SK-N-DZ (cell line): ENCODE data around the gene CLNS1A.
A peak's percentile ranks its signal among the peaks of the same experiment; 100 is the strongest.
"Not testable (repeated sequence)": the region's sequence is repeated elsewhere in the genome, so short reads cannot be mapped to it uniquely, and the experiment has no call there.

Experiments
- DNase-seq: peaks from one replicate; pipeline ENCODE4 v3.0.0-alpha.2; 2015; ENCODE audit warnings: low spot score

The CLNS1A gene

GRCh38 chr11:77619576-77620198 is 17.9 kb downstream of the CLNS1A start:
- peak; percentile 50 for DNase-seq

DNA sequence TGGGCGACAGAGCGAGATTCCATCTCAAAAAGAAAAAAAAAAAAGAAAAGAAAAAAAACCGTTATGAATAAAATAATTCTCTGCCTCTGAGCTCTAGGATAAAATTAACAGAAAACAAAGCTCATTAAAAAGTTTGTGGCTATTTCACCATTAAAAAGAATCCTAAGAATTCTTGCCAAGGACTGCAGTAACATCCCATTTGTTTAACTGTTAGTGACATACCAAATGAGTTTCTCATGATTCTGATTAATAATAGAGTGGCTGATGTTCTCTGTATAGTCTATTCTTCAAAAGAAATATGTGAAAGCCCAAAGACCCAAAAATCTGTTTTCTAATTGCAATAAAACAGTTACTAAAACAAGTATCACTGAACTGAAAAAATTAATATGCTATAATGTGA is 19.7 kb downstream of the CLNS1A start:
- no peak for DNase-seq

- no peak for DNase-seq
Observed at GRCh38 chr11:77611921-77612320, 25.7 kb downstream of the CLNS1A start.

- DNase-seq = no peak
Observed at GRCh38 chr11:77609234-77609633, 28.4 kb downstream of the CLNS1A start.

GRCh38 chr11:77604281-77604680 is 33.3 kb downstream of the CLNS1A start:
- DNase-seq = no peak

DNA sequence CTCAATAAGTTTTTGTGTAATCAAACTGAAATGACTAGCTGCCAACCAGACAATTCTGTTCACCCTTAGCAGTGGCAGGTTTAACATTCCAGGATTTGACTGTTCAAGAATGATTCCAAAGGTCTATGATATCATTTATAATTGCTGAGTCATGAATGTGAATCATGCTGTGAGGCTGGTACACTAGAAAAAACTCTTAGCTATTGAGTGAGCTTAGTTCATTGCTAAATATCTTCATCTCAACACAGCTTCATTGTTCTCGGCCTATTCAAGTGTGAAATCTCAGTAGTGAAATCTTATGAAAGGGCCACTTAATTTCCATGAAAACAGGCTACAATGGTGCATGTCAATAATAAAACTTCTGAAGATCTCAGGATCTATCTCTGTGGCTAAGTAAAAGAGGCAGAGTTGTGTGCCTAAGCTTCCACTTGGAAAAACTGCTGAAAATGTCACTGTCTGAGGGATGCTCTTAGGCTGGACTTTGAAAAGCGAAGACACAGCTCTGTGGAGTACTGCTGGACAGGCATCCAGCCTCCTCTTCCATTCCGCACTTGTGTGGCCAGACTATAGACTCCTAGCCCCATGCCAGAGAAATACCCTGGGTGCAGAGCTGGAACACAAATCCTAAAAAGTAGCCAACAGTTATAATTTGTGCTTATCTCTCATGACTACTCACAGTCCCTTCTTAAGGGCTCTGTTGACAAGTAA is 35.1 kb downstream of the CLNS1A start:
- DNase-seq = no peak

DNA sequence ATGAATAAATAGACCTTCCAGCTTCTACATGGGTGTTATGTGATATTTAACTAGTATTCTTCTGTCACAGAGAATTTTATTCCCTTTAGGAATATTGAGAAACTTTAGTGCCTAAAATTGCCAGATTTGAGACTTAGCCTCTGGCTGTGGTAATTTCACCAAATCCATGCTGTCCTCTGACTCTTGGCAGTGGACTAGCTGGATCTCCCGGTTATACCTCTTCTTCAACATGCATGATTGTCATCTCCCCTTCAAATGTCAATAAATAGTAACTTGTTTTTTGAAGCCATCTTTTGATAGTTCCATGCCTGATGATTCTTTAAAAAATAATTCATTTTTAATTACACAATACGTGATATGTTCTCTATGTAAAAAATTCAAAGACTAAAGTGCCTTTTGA is 39.4 kb downstream of the CLNS1A start:
- no peak for DNase-seq

GRCh38 chr11:77596626-77597025 is 41.0 kb downstream of the CLNS1A start:
- no peak for DNase-seq

- no peak for DNase-seq
Observed at GRCh38 chr11:77593883-77594282, 43.7 kb downstream of the CLNS1A start.

GRCh38 chr11:77592727-77593126 is 44.9 kb downstream of the CLNS1A start:
- DNase-seq = no peak

DNA sequence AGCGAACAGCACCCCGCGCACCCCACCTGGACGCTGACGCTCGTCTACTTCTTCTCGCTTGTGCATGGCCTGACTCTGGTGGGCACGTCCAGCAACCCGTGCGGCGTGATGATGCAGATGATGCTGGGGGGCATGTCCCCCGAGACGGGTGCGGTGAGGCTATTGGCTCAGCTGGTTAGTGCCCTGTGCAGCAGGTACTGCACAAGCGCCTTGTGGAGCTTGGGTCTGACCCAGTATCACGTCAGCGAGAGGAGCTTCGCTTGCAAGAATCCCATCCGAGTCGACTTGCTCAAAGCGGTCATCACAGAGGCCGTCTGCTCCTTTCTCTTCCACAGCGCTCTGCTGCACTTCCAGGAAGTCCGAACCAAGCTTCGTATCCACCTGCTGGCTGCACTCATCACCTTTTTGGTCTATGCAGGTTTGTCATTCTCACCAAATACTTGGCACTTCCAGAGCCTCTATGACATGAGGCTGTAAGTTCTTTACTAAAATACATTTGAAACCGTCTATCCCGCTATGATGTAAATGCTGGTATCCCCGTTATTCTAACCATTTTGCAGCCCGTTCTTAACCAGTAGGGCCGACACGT is 47.3 kb downstream of the CLNS1A start:
- DNase-seq = peak; percentile 34

- DNase-seq = peak; percentile 90
Observed at GRCh38 chr11:77589521-77590193, 47.9 kb downstream of the CLNS1A start, which contains the start of gene AQP11. AQP11 (plus strand) TSS chr11:77589953; CDS start chr11:77589993, 40 bp downstream.

GRCh38 chr11:77589181-77589520 is 48.4 kb downstream of the CLNS1A start:
- DNase-seq = no peak

DNA sequence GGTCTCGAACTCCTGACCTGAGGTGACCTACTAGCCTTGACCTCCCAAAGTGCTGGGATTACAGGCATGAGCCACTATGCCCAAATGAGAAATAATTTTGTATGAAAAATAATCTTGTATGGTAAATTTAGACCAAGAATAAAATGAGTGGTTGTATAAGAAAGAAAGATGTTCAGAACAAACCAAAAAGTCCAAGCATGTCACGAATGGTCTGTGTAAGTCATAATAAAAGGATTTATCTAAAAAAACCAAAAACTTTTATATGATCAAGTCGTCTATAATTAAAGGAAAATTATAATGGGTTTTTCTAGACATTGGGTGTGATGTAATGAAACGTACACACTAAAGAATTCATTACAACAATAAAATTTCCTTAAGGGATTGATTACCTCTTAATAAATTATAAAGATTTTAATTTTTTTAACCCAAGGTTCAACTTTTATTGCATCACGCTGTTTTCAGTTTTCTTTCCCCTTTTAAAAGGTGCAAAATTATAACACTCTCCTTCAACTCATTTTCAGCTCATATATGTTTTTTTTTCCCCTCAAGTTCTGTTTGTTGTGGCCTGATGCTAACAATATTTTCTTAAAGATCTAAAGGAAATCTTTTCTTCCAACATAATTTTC is 56.8 kb downstream of the CLNS1A start:
- peak; percentile 40 for DNase-seq

DNA sequence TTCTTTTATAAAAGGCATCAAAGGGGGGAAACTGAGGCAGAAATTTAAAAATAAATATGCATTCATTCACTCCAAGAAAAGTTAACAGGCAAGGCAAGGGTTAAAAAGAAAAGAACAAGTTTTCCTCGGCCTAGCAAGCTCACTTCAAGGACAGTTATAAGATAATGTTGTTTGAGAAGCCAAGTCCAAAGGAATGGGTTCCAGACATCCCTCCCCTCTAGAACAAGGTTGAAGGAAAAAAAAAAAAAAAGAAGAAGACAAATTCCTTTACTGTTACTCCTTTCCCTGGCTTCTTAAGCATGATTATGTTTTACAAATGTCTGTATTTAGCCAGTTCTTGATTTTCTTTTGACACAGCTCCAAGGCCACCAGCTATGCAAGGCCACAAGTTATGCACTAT is 62.2 kb downstream of the CLNS1A start:
- DNase-seq = not testable (repeated sequence)

GRCh38 chr11:77570896-77571295 is 66.7 kb downstream of the CLNS1A start:
- not testable (repeated sequence) for DNase-seq

GRCh38 chr11:77569676-77570070 is 67.9 kb downstream of the CLNS1A start:
- no peak for DNase-seq

- DNase-seq = no peak
Observed at GRCh38 chr11:77568916-77569675, 68.5 kb downstream of the CLNS1A start.

DNA sequence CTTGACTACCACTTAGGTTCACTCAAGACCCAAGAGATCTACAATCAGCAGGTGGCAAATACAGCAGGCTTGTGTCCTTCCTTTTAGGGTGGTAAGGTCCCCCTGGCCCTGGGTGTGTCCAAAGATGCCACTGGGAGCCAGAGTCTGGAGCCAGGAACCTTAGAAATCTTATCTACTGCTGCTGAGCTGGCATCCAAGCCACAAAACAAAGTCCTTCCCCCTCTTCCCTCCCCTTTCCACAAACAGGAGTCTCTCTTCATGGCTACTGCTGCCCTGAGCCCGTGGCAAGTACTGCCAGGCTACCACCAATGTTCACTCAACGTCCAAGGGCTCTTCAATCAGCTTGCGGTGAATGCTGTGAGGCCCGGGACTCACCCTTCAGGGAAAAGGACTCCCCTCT is 69.3 kb downstream of the CLNS1A start:
- DNase-seq = no peak
